SK-N-SH (cell line): ENCODE measurements around the gene USP16.

Source experiments
- CHD2 ChIP-seq: fragments of 150-350 bp; IDR thresholded peaks from 2 replicates; pipeline ENCODE4 v1.6.1; 2018; ENCODE audit warnings: low read length; ENCODE audit not compliant: partially characterized antibody
- EZH2phosphoT487 ChIP-seq: fragments of 200-600 bp; sonication (generic); IDR thresholded peaks from 2 replicates; pipeline ENCODE4 v1.6.1; 2017; ENCODE audit warnings: low read depth, mixed run types, mild to moderate bottlenecking, antibody characterized with exemption, moderate library complexity, borderline replicate concordance
- GATA2 ChIP-seq: sonication (generic); formaldehyde crosslinking; IDR thresholded peaks from 2 replicates; pipeline ENCODE4 v1.5.0; 2020; ENCODE audit warnings: mild to moderate bottlenecking, missing genetic modification reagents
- RAD21 ChIP-seq: IDR thresholded peaks from 2 replicates; pipeline ENCODE4 v1.6.1; 2012; ENCODE audit warnings: mild to moderate bottlenecking, low read length
- SIN3A ChIP-seq: IDR thresholded peaks from 2 replicates; pipeline ENCODE4 v1.6.1; 2012; ENCODE audit warnings: low read depth, mild to moderate bottlenecking, low read length, moderate library complexity, borderline replicate concordance
- TF ChIP-seq, protein P1 (sequence below): fragments of 200-600 bp; sonication (generic); IDR thresholded peaks from 2 replicates; pipeline ENCODE4 v1.6.1; 2017; ENCODE audit warnings: antibody characterized with exemption, mild to moderate bottlenecking, moderate library complexity

DNA sequence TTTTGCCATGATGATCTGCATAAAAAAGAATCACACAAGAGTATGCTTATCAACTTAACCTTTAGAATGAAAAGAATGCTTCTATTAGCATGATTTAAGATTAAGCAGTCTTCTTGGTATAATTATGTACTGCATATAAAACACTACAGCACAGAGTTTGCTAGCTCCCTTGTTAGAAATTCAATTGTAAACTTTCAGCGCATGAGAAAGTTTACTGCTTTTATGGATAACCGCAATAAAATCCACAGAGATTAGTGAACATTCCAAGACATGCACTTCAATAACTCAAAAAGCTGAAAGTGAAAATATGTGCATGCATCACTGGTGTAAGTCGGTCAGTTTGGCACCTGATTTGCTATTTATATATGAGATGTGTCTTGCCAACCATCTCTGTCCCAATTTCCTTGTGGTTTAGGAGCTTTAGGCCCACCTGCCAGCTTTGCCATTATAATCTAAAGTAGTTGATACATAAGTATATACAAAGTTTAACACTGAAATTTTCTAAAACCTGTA is 32.1 kb downstream of the USP16 start:
- TF ChIP-seq, protein P1, sequence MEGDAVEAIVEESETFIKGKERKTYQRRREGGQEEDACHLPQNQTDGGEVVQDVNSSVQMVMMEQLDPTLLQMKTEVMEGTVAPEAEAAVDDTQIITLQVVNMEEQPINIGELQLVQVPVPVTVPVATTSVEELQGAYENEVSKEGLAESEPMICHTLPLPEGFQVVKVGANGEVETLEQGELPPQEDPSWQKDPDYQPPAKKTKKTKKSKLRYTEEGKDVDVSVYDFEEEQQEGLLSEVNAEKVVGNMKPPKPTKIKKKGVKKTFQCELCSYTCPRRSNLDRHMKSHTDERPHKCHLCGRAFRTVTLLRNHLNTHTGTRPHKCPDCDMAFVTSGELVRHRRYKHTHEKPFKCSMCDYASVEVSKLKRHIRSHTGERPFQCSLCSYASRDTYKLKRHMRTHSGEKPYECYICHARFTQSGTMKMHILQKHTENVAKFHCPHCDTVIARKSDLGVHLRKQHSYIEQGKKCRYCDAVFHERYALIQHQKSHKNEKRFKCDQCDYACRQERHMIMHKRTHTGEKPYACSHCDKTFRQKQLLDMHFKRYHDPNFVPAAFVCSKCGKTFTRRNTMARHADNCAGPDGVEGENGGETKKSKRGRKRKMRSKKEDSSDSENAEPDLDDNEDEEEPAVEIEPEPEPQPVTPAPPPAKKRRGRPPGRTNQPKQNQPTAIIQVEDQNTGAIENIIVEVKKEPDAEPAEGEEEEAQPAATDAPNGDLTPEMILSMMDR, result no peak
- TF ChIP-seq EZH2phosphoT487, result no peak
- no peak for TF ChIP-seq SIN3A
- no peak for TF ChIP-seq GATA2 (CRISPR knock-in tag)
- TF ChIP-seq RAD21, result no peak
- no peak for TF ChIP-seq CHD2
